ENCODE data around the gene RBM6. TPM values are rescaled to one million over a fixed set of nuclear protein-coding genes. Genes with fewer than 3 reads are reported as not detected.
A peak's percentile ranks its signal among the peaks of the same experiment; 100 is the strongest.
"Not testable (repeated sequence)": the region's sequence is repeated elsewhere in the genome, so short reads cannot be mapped to it uniquely, and the experiment has no call there.

Gene RBM6
- total RNA-seq, 1 donor from 2014 or later, result 53.9 TPM

- Histone ChIP-seq H2AFZ (ENCODE audit: low read depth, low read length) (no peak overlapping the region), H3K27ac (ENCODE audit: low read depth, low read length) (no peak overlapping the region), H3K4me1 (ENCODE audit: insufficient read depth, low read length) (no peaks in the 10 kb centered on the region), H3K27me3 (ENCODE audit: insufficient read depth, low read length) (no peaks in the 10 kb centered on the region), H3K9ac (ENCODE audit: low read length) (no peak overlapping the region), H3K9me3 (ENCODE audit: insufficient read depth, low read depth, low read length) (no peaks in the 10 kb centered on the region), H3K36me3 (ENCODE audit: insufficient read depth, low read length) (peaks cover 5% of the 10 kb centered on the region), H3K79me2 (ENCODE audit: insufficient read depth, low read length) (peaks cover 6% of the 10 kb centered on the region), H3K4me2 (ENCODE audit: low read length) (no peak overlapping the region), H3K4me3 (ENCODE audit: insufficient read depth, low read depth, low read length) (no peak overlapping the region), H4K20me1 (ENCODE audit: insufficient read depth, low read length) (peaks cover 27% of the 10 kb centered on the region)
- TF ChIP-seq CTCF (IDR thresholded peaks at IDR 0.05; ENCODE audit: insufficient read depth, low read depth, low read length) (no peak), EZH2 (IDR thresholded peaks at IDR 0.05; ENCODE audit: insufficient read depth, low read length) (no peak)
- Mint-ChIP-seq H3K27me3 (ENCODE audit: low read depth, unreplicated experiment) (no peaks in the 10 kb centered on the region), H3K9me3 (ENCODE audit: unreplicated experiment) (no peaks in the 10 kb centered on the region), H3K4me3 (ENCODE audit: unreplicated experiment) (no peak overlapping the region), H3K27ac (ENCODE audit: unreplicated experiment) (no peak overlapping the region), H3K4me1 (ENCODE audit: low read depth, unreplicated experiment) (peaks cover 10% of the 10 kb centered on the region), H3K36me3 (ENCODE audit: low read depth, unreplicated experiment) (peaks cover 24% of the 10 kb centered on the region)
- no peak for DNase-seq (ENCODE audit: low read depth)
- no peak for FAIRE-seq
Measured at GRCh38 chr3:50015918-50016317, 76.0 kb downstream of the RBM6 start.

GRCh38 chr3:50028346-50028745, 88.4 kb downstream of the RBM6 start:
- DNase-seq (ENCODE audit: low read depth) (peak; percentile 96), FAIRE-seq (peak; percentile 81)
- Histone ChIP-seq H3K36me3 (ENCODE audit: insufficient read depth, low read length) (no peaks in the 10 kb centered on the region), H3K79me2 (ENCODE audit: insufficient read depth, low read length) (peaks cover 9% of the 10 kb centered on the region), H4K20me1 (ENCODE audit: insufficient read depth, low read length) (peaks cover 14% of the 10 kb centered on the region), H3K27ac (ENCODE audit: low read depth, low read length) (peak overlapping the region; percentile 18), H3K9ac (ENCODE audit: low read length) (no peak overlapping the region), H3K27me3 (ENCODE audit: insufficient read depth, low read length) (no peaks in the 10 kb centered on the region), H3K4me1 (ENCODE audit: insufficient read depth, low read length) (peaks cover 13% of the 10 kb centered on the region), H3K4me2 (ENCODE audit: low read length) (peak overlapping the region; percentile 39), H2AFZ (ENCODE audit: low read depth, low read length) (no peak overlapping the region), H3K9me3 (ENCODE audit: insufficient read depth, low read depth, low read length) (no peaks in the 10 kb centered on the region), H3K4me3 (ENCODE audit: insufficient read depth, low read depth, low read length) (no peak overlapping the region)
- no peaks in the 10 kb centered on the region for H3K9me3 Mint-ChIP-seq (ENCODE audit: unreplicated experiment)
- TF ChIP-seq EZH2 (IDR thresholded peaks at IDR 0.05; ENCODE audit: insufficient read depth, low read length) (no peak), CTCF (IDR thresholded peaks at IDR 0.05; ENCODE audit: insufficient read depth, low read depth, low read length) (no peak)
- H3K27ac Mint-ChIP-seq (ENCODE audit: unreplicated experiment), result no peak overlapping the region
- no peak overlapping the region for H3K4me3 Mint-ChIP-seq (ENCODE audit: unreplicated experiment)
- peaks cover 3% of the 10 kb centered on the region for H3K36me3 Mint-ChIP-seq (ENCODE audit: low read depth, unreplicated experiment)
- H3K27me3 Mint-ChIP-seq (ENCODE audit: low read depth, unreplicated experiment), result no peaks in the 10 kb centered on the region
- peaks cover 5% of the 10 kb centered on the region for H3K4me1 Mint-ChIP-seq (ENCODE audit: low read depth, unreplicated experiment)

GRCh38 chr3:50031201-50031600, 91.3 kb downstream of the RBM6 start:
- H3K36me3 ChIP-seq (ENCODE audit: insufficient read depth, low read length); H3K36me3 Mint-ChIP-seq (ENCODE audit: low read depth, unreplicated experiment): not testable (repeated sequence)

More at GRCh38 chr3:50031201-50031600, 91.3 kb downstream of the RBM6 start:
- H3K4me3 ChIP-seq (ENCODE audit: insufficient read depth, low read depth, low read length); FAIRE-seq; H3K4me1 Mint-ChIP-seq (ENCODE audit: low read depth, unreplicated experiment); H3K4me3 Mint-ChIP-seq (ENCODE audit: unreplicated experiment); H3K9me3 Mint-ChIP-seq (ENCODE audit: unreplicated experiment); H3K27me3 ChIP-seq (ENCODE audit: insufficient read depth, low read length); H3K4me2 ChIP-seq (ENCODE audit: low read length); H3K27ac ChIP-seq (ENCODE audit: low read depth, low read length); H3K9me3 ChIP-seq (ENCODE audit: insufficient read depth, low read depth, low read length); H3K79me2 ChIP-seq (ENCODE audit: insufficient read depth, low read length); DNase-seq (ENCODE audit: low read depth); H3K27me3 Mint-ChIP-seq (ENCODE audit: low read depth, unreplicated experiment); H3K27ac Mint-ChIP-seq (ENCODE audit: unreplicated experiment); H2AFZ ChIP-seq (ENCODE audit: low read depth, low read length); H3K9ac ChIP-seq (ENCODE audit: low read length): not testable (repeated sequence)
- peaks cover 14% of the 10 kb centered on the region for H4K20me1 ChIP-seq (ENCODE audit: insufficient read depth, low read length)
- peaks cover 13% of the 10 kb centered on the region for H3K4me1 ChIP-seq (ENCODE audit: insufficient read depth, low read length)

All from astrocyte (in vitro differentiated cells and primary cell).